Ovary (tissue), 9 donors: ENCODE results near the gene SAXO1. TPM values are rescaled to one million over a fixed set of nuclear protein-coding genes. Genes with fewer than 3 reads are reported as not detected.
A peak's percentile ranks its signal among the peaks of the same experiment; 100 is the strongest.

ENCODE experiments used
- DNase-seq, 5 donors: peaks; one replicate each; pipeline ENCODE4 v3.0.0-alpha.2; 2019 to 2020
- H3K27ac ChIP-seq, 2 donors: fragments of 200-600 bp; one replicate each; pipeline versions ENCODE4 v1.5.1 to v1.8.0; 2019 to 2022
- H3K27me3 ChIP-seq: fragments of 200-600 bp; one replicate; pipeline ENCODE4 v1.8.0; 2022
- H3K36me3 ChIP-seq: fragments of 200-600 bp; sonication (generic); one replicate; pipeline ENCODE4 v1.5.1; 2019
- H3K4me1 ChIP-seq: one replicate; pipeline ENCODE4 v1.8.1; 2013; ENCODE audit warnings: mild to moderate bottlenecking, moderate library complexity; ENCODE audit not compliant: insufficient read depth
- H3K4me3 ChIP-seq: fragments of 200-600 bp; sonication (generic); one replicate; pipeline ENCODE4 v1.5.1; 2017
- H3K9me3 ChIP-seq, 2 donors: fragments of 200-600 bp in 1 of 2; sonication (generic) in 1 of 2; one replicate each; pipeline versions ENCODE4 v1.5.1 to v1.8.1; 2013 to 2019; ENCODE audit warnings: mild to moderate bottlenecking in 1 of 2, moderate library complexity in 1 of 2
- EP300 ChIP-seq: sonication (generic); formaldehyde crosslinking; IDR thresholded peaks from one replicate; pipeline ENCODE4 v1.6.1; 2017; ENCODE audit warnings: antibody characterized with exemption
- POLR2A ChIP-seq: fragments of 450-650 bp; IDR thresholded peaks from one replicate; pipeline ENCODE4 v1.6.1; 2017; ENCODE audit warnings: antibody characterized with exemption, mild to moderate bottlenecking, moderate library complexity
- WGBS, 3 donors: extraction: QIAGEN DNeasy Blood & Tissue Kit in 1 of 3; methylation state at CpG; one replicate each; pipeline versions ENCODE4 v1.1.5 to v1.1.7; 2013 to 2017; 5-methylcytosine and 5-hydroxymethylcytosine counted together
- intact Hi-C, 4 donors: fragments of 100-400 bp; cut with DNase I; formaldehyde crosslinking; loops; one replicate each; pipeline versions ENCODE4 v1.11.0 to v1.15.1; 2022 to 2023
- polyA plus RNA-seq, 2 donors: library from polyadenylated mRNA; stranded (reverse); fragments of 200-250 nt in 1 of 2; fragments of 350-450 nt in 1 of 2; fragmentation: Illumina TruSeq in 1 of 2; extraction: RNeasy Lipid Tissue Mini Kit (QIAGEN cat#74804) in 1 of 2; gene quantifications; one replicate each; pipeline ENCODE4 v1.2.3, GENCODE V29; 2013 to 2014
- total RNA-seq, 7 donors: library from RNA; depleted of rRNA in 2 of 7; stranded (reverse); fragments of >200 nt in 2 of 7; fragmentation: NEBNext Ultra II Directional in 3 of 7; extraction: Animal tissue kit (Norgen Biotek cat#: 25700) in 3 of 7; gene quantifications; one replicate each; pipeline versions ENCODE4 v1.1.0 to v1.2.4, GENCODE V29; 2016 to 2023
- TF ChIP-seq, protein P1 (sequence below), 3 donors: fragments of 450-650 bp in 2 of 3; fragments of 200-600 bp in 1 of 3; IDR thresholded peaks; one replicate each; pipeline versions ENCODE4 v1.5.1 to v1.8.0; 2016 to 2022; ENCODE audit warnings: antibody characterized with exemption in 3 of 3, mild to moderate bottlenecking in 1 of 3
- donor health status: DM: no; HTN: no; CAD: no; lungs with moderate emphysema.
- donor health status: DM: no; HTN: no; CAD: no.
- donor health status: Bipolar disorder and iron deficiency.
- donor health status: DM: yes; HTN: yes; CAD: no.
- donor health status: DM: no; HTN: no; CAD: no.
- donor health status: DM: yes; HTN: yes; CAD: no.

The SAXO1 gene
- total and polyA plus RNA-seq, 9 donors = 0.04 to 0.47 (median 0.11) TPM; not detected in 1

DNA sequence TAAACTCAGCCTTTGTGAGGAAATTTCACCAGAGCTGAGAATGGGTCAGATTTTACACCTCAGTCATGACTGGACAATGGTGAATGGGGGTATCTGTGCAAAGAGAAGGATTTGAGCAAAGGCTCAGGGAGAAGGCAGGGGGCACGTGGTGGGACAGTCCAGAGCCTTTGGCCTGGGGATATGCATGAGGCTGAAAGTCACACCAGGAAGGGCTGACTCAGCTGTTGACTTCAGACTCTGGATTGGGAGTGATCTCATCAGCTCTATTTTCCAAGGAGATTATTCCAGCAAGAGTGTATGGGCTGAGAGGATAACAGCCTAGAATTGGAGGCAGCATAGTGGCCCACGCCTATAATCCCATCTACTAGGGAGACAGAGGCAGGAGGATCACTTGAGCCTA, 53.6 kb downstream of the SAXO1 start:
- H3K4me1 ChIP-seq = peaks cover 5% of the 10 kb centered on the region
- H3K36me3 ChIP-seq = no peaks in the 10 kb centered on the region
- no peaks in the 10 kb centered on the region for H3K27me3 ChIP-seq
- TF ChIP-seq EP300 = no peak
- TF ChIP-seq, protein P1, sequence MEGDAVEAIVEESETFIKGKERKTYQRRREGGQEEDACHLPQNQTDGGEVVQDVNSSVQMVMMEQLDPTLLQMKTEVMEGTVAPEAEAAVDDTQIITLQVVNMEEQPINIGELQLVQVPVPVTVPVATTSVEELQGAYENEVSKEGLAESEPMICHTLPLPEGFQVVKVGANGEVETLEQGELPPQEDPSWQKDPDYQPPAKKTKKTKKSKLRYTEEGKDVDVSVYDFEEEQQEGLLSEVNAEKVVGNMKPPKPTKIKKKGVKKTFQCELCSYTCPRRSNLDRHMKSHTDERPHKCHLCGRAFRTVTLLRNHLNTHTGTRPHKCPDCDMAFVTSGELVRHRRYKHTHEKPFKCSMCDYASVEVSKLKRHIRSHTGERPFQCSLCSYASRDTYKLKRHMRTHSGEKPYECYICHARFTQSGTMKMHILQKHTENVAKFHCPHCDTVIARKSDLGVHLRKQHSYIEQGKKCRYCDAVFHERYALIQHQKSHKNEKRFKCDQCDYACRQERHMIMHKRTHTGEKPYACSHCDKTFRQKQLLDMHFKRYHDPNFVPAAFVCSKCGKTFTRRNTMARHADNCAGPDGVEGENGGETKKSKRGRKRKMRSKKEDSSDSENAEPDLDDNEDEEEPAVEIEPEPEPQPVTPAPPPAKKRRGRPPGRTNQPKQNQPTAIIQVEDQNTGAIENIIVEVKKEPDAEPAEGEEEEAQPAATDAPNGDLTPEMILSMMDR (IDR thresholded peaks at IDR 0.05) = no peak
- TF ChIP-seq POLR2A = no peak
- H3K9me3 ChIP-seq = no peaks in the 10 kb centered on the region
- no peak for DNase-seq
- intact Hi-C loops = no loop called here
- no peak overlapping the region for H3K27ac ChIP-seq
- 78 to 85% (median 79%) methylated on average over 2 of the region's 2 CpGs for whole genome bisulfite sequencing, 3 donors
- no peak overlapping the region for H3K4me3 ChIP-seq

DNA sequence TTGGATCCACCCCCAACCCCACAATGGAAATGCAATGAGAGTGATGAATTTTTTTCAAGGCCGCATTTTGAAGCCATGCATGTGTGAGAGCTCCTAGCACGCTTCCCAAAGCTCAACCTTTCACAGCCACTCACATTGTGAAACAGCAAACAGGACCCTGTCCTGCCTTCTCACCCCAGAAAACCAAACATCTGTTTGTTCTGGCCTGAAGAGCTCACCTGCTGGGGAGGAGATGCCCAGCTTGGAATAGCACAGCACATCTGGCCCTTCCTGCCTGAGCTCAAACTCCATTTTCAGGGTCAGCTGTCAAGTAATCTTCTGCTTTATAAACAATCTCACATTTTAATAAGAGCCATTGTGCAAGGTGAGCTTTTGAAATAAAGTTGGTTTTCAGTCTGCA, 54.8 kb downstream of the SAXO1 start:
- H3K27me3 ChIP-seq = no peaks in the 10 kb centered on the region
- no peak for DNase-seq
- no peaks in the 10 kb centered on the region for H3K9me3 ChIP-seq
- WGBS, 3 donors = 97 to 98% (median 97%) methylated on average over 2 of the region's 2 CpGs
- no peaks in the 10 kb centered on the region for H3K36me3 ChIP-seq
- peaks cover 5% of the 10 kb centered on the region for H3K4me1 ChIP-seq
- no peak overlapping the region for H3K4me3 ChIP-seq
- no peak overlapping the region for H3K27ac ChIP-seq
- intact Hi-C loops = no loop called here
- no peak for TF ChIP-seq EP300
- no peak for TF ChIP-seq POLR2A
- TF ChIP-seq, protein P1 (IDR thresholded peaks at IDR 0.05) = no peak

DNA sequence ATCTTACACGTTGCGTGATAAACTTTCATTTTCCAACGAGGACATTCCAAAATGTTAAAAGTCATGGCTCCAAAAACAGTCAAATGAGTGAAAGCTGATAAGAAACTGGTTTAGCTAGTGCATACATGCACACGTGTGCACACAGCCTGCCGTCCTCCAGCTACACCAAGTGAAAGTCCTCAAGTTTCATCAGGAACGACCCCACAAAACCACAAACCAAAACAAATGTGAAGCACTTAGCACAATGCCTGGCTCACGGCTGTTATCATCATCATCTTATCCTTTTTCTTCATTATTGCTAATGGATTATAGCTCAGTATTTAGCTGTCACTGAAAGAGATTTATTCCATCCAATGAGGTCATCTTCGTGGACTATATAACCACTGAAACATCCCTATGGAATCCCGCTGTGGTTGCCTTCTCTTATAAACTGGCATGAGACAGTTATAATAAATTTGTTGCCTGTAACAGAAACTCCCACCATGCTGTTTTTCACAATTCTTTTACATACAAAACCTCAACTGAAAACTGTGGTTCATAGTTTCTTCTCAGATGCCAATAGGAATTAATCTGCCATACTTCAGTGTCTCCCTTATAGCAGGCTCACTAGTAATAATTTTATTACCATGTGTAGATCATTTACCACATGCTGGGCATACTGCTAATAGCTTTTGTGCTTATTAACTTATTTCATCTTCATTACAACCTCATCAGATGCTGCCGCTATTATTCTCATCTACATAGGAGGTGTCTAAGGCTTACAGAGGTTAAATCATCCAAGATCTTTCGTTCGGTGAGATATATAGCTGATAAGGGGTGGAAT, 56.1 kb downstream of the SAXO1 start:
- H3K9me3 ChIP-seq = no peaks in the 10 kb centered on the region
- H3K4me3 ChIP-seq = no peak overlapping the region
- no peaks in the 10 kb centered on the region for H3K36me3 ChIP-seq
- no peak for DNase-seq
- H3K27me3 ChIP-seq = no peaks in the 10 kb centered on the region
- H3K4me1 ChIP-seq = peaks cover 5% of the 10 kb centered on the region
- peak overlapping the region in 1 of 2 donors; percentile 39 for H3K27ac ChIP-seq
- intact Hi-C loops = no loop called here
- TF ChIP-seq POLR2A (no peak), EP300 (no peak)
- TF ChIP-seq, protein P1 (IDR thresholded peaks at IDR 0.05) = no peak
- WGBS, 3 donors = 38 to 46% (median 39%) methylated on average over 12 of the region's 12 CpGs

DNA sequence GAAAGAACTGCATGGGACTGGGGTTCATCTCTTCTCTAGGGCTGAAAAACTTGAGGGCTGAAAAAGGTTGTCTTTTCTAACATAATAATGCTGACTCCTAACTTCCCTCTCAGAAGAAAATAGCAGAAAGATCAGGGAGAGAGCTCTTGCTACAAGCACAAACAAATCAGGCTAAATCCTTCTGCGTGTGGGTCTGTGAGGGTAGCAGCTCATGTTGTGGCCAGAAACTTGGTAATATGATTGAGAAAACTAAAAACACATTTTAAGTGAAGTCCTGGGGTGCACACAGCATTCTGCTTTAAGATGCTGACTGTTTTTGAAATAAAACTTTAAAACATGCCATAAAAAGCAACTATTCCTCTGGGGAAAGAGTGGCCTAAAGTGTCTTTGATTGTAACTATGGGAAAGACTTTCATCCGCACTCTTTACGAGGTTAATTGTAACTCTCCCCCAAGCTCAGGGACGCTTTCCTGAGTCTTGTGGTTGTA, 56.7 kb downstream of the SAXO1 start:
- peaks cover 5% of the 10 kb centered on the region for H3K4me1 ChIP-seq
- H3K4me3 ChIP-seq = no peak overlapping the region
- H3K9me3 ChIP-seq = no peaks in the 10 kb centered on the region
- DNase-seq = no peak
- intact Hi-C loops = no loop called here
- peak overlapping the region in 1 of 2 donors; percentile 39 for H3K27ac ChIP-seq
- H3K27me3 ChIP-seq = no peaks in the 10 kb centered on the region
- 6 to 21% (median 11%) methylated on average over 4 of the region's 4 CpGs for WGBS, 3 donors
- TF ChIP-seq POLR2A (no peak), EP300 (no peak)
- TF ChIP-seq, protein P1 (IDR thresholded peaks at IDR 0.05) = no peak
- no peaks in the 10 kb centered on the region for H3K36me3 ChIP-seq
